Left lung (tissue), 10 donors: Measurements from ENCODE around the gene ZNF445. TPM values are rescaled to one million over a fixed set of nuclear protein-coding genes. Genes with fewer than 3 reads are reported as not detected.

ENCODE experiments used
- ATAC-seq: fragments of 200-7000 bp; cut with Tn5 transposase; one replicate; pipeline ENCODE4 v1.9.1; 2020; ENCODE audit warnings: moderate library complexity
- DNase-seq, 4 donors: peaks; one replicate each; pipeline ENCODE4 v3.0.0-alpha.2; 2013 to 2020
- H3K27ac ChIP-seq, 2 donors: fragments of 200-600 bp; sonication (generic) in 1 of 2; one replicate each; pipeline versions ENCODE4 v1.5.0 to v1.8.0; 2020 to 2021
- H3K27me3 ChIP-seq, 2 donors: fragments of 200-600 bp; sonication (generic) in 1 of 2; one replicate each; pipeline versions ENCODE4 v1.5.0 to v1.8.0; 2020 to 2021
- H3K36me3 ChIP-seq, 2 donors: fragments of 200-600 bp; sonication (generic) in 1 of 2; one replicate each; pipeline versions ENCODE4 v1.5.0 to v1.8.0; 2020 to 2021
- H3K4me1 ChIP-seq, 2 donors: fragments of 200-600 bp; one replicate each; pipeline ENCODE4 v1.8.0; 2021
- H3K4me3 ChIP-seq, 2 donors: fragments of 200-600 bp; sonication (generic) in 1 of 2; one replicate each; pipeline versions ENCODE4 v1.5.0 to v1.8.0; 2020 to 2021; ENCODE audit warnings: mild to moderate bottlenecking in 1 of 2
- H3K9me3 ChIP-seq, 2 donors: fragments of 200-600 bp; sonication (generic) in 1 of 2; one replicate each; pipeline versions ENCODE4 v1.5.0 to v1.8.0; 2020 to 2021
- CTCF ChIP-seq, 2 donors: fragments of 200-600 bp; sonication (generic) in 1 of 2; IDR thresholded peaks; one replicate each; pipeline versions ENCODE4 v1.5.0 to v1.8.0; 2021; ENCODE audit warnings: antibody characterized with exemption in 2 of 2
- intact Hi-C, 2 donors: fragments of 100-400 bp; cut with DNase I; formaldehyde crosslinking; loops; one replicate each; pipeline versions ENCODE4 v1.11.2 to v1.14.2; 2022
- polyA plus RNA-seq, 6 donors: library from polyadenylated mRNA; unstranded; fragments of 120-200 nt; gene quantifications; one replicate each; pipeline ENCODE4 v1.2.1, GENCODE V29; 2013; ENCODE audit not compliant: insufficient read length in 6 of 6
- total RNA-seq, 2 donors: library from RNA; stranded (reverse); fragmentation: NEBNext Ultra II Directional; extraction: Animal tissue kit (Norgen Biotek cat#: 25700); gene quantifications; one replicate each; pipeline ENCODE4 v1.2.1, GENCODE V29; 2021
- donor health status: DM: no; HTN: yes; CAD: no.
- donor health status: DM: no; HTN: no; CAD: no.

The ZNF445 gene
- total and polyA plus RNA-seq, 8 donors: 18.1 to 33.5 (median 27.8) TPM

GRCh38 chr3:44415421-44415820 lies 62.0 kb downstream of the ZNF445 start:
- DNase-seq (no peak), ATAC-seq (no peak)
- Histone ChIP-seq H3K36me3 (no peaks in the 10 kb centered on the region), H3K27ac (no peak overlapping the region), H3K4me3 (no peak overlapping the region), H3K4me1 (no peaks in the 10 kb centered on the region), H3K9me3 (no peaks in the 10 kb centered on the region), H3K27me3 (no peaks in the 10 kb centered on the region)
- no peak for TF ChIP-seq CTCF (IDR thresholded peaks at IDR 0.05)
- intact Hi-C loops: no loop called here

GRCh38 chr3:44414517-44415090 lies 62.9 kb downstream of the ZNF445 start:
- intact Hi-C loops: no loop called here
- DNase-seq: no peak
- Histone ChIP-seq H3K27me3 (no peaks in the 10 kb centered on the region), H3K27ac (no peak overlapping the region), H3K4me1 (no peaks in the 10 kb centered on the region), H3K4me3 (no peak overlapping the region), H3K9me3 (no peaks in the 10 kb centered on the region), H3K36me3 (peaks cover 0 to 2% of the 10 kb centered on the region in 2 donors)
- no peak for TF ChIP-seq CTCF (IDR thresholded peaks at IDR 0.05)
- ATAC-seq: no peak

GRCh38 chr3:44412365-44412764 lies 65.1 kb downstream of the ZNF445 start:
- DNase-seq (no peak), ATAC-seq (no peak)
- Histone ChIP-seq H3K36me3 (peaks cover 0 to 14% of the 10 kb centered on the region in 2 donors), H3K9me3 (no peaks in the 10 kb centered on the region), H3K4me3 (no peak overlapping the region), H3K27me3 (no peaks in the 10 kb centered on the region), H3K27ac (no peak overlapping the region), H3K4me1 (no peaks in the 10 kb centered on the region)
- intact Hi-C loops: no loop called here
- no peak for TF ChIP-seq CTCF (IDR thresholded peaks at IDR 0.05)

- DNase-seq (no peak), ATAC-seq (no peak)
- H3K36me3 ChIP-seq: peaks cover 0 to 15% of the 10 kb centered on the region in 2 donors
- intact Hi-C loops: no loop called here
- no peaks in the 10 kb centered on the region for H3K27me3 ChIP-seq
- no peaks in the 10 kb centered on the region for H3K9me3 ChIP-seq
- H3K27ac ChIP-seq: no peak overlapping the region
- TF ChIP-seq CTCF (IDR thresholded peaks at IDR 0.05): no peak
- H3K4me3 ChIP-seq: no peak overlapping the region
- H3K4me1 ChIP-seq: no peaks in the 10 kb centered on the region
Observed at GRCh38 chr3:44411031-44411645, 66.3 kb downstream of the ZNF445 start.

GRCh38 chr3:44409640-44410410 lies 67.6 kb downstream of the ZNF445 start:
- H3K4me3 ChIP-seq: no peak overlapping the region
- no peak overlapping the region for H3K27ac ChIP-seq
- no peak for TF ChIP-seq CTCF (IDR thresholded peaks at IDR 0.05)
- H3K27me3 ChIP-seq: no peaks in the 10 kb centered on the region
- no peak for DNase-seq
- H3K4me1 ChIP-seq: no peaks in the 10 kb centered on the region
- peaks cover 0 to 15% of the 10 kb centered on the region in 2 donors for H3K36me3 ChIP-seq
- ATAC-seq: no peak
- H3K9me3 ChIP-seq: no peaks in the 10 kb centered on the region
- intact Hi-C loops: no loop called here
